Effector memory CD4-positive, alpha-beta T cell (primary cell): Measurements from ENCODE around the gene MORC4.
"Not testable (repeated sequence)": the region's sequence is repeated elsewhere in the genome, so short reads cannot be mapped to it uniquely, and the experiment has no call there.

Experiments used
- DNase-seq, 3 donors: peaks; one replicate each; pipeline ENCODE4 v3.0.0-alpha.2; 2020
- H3K27ac ChIP-seq: 2 replicates; pipeline ENCODE4 v1.7.0; 2013; ENCODE audit warnings: mild to moderate bottlenecking, low read length, moderate library complexity; ENCODE audit not compliant: insufficient read depth, poor library complexity, severe bottlenecking
- H3K27me3 ChIP-seq: replicated peaks from 2 replicates; pipeline ENCODE4 v1.7.0; 2013; ENCODE audit warnings: mild to moderate bottlenecking, low read length; ENCODE audit not compliant: insufficient read depth, control insufficient read depth, poor library complexity, severe bottlenecking
- H3K36me3 ChIP-seq: 2 replicates; pipeline ENCODE4 v1.7.0; 2013; ENCODE audit warnings: mild to moderate bottlenecking, low read length, moderate library complexity; ENCODE audit not compliant: control insufficient read depth, insufficient read depth
- H3K4me1 ChIP-seq: 2 replicates; pipeline ENCODE4 v1.7.0; 2013; ENCODE audit warnings: low read length, mild to moderate bottlenecking; ENCODE audit not compliant: control insufficient read depth, insufficient read depth, poor library complexity, severe bottlenecking
- H3K4me3 ChIP-seq: 2 replicates; pipeline ENCODE4 v1.7.0; 2013; ENCODE audit warnings: low read length, low read depth, mild to moderate bottlenecking; ENCODE audit not compliant: insufficient read depth, poor library complexity, severe bottlenecking
- H3K9me3 ChIP-seq: 2 replicates; pipeline ENCODE4 v1.7.0; 2013; ENCODE audit warnings: mild to moderate bottlenecking, low read length, moderate library complexity; ENCODE audit not compliant: control insufficient read depth

The MORC4 gene

DNA sequence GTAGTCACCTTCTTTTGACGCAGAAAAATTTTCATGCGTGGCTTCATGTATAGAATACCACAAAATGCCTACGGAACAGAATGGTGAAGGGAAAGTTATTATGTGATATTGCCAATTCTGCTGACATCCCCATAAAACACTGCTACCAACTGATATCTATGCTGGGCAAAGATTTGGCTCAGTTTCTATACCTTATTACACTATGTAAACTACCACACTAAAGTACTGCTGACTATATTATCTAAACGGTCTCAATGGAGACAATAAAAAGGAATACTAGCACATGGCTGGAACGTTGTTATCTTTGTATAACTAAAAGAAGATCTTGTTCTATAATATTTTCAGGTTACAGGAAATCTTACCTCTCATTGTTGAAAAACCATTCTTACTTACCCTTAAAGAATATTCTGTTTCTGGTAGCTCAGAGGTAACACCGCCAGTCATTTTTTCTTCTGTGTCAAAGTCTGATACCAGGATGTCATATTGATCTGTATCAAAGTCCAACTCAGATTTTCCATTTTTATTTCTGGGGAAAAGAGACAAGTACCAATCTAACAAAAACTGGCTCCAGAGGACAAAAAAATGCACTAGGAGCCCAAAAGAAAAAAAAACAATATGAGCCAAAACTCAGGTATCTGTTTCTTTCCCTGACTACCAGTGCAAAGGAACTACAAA lies 18.9 kb downstream of the MORC4 start:
- no peak overlapping the region for H3K4me3 ChIP-seq
- H3K4me1 ChIP-seq = no peaks in the 10 kb centered on the region
- no peaks in the 10 kb centered on the region for H3K27me3 ChIP-seq
- no peak for DNase-seq
- no peaks in the 10 kb centered on the region for H3K36me3 ChIP-seq
- no peaks in the 10 kb centered on the region for H3K9me3 ChIP-seq
- H3K27ac ChIP-seq = no peak overlapping the region

GRCh38 chrX:106976416-106976815 lies 23.6 kb downstream of the MORC4 start:
- no peak for DNase-seq
- H3K4me3 ChIP-seq = no peak overlapping the region
- no peaks in the 10 kb centered on the region for H3K4me1 ChIP-seq

DNA sequence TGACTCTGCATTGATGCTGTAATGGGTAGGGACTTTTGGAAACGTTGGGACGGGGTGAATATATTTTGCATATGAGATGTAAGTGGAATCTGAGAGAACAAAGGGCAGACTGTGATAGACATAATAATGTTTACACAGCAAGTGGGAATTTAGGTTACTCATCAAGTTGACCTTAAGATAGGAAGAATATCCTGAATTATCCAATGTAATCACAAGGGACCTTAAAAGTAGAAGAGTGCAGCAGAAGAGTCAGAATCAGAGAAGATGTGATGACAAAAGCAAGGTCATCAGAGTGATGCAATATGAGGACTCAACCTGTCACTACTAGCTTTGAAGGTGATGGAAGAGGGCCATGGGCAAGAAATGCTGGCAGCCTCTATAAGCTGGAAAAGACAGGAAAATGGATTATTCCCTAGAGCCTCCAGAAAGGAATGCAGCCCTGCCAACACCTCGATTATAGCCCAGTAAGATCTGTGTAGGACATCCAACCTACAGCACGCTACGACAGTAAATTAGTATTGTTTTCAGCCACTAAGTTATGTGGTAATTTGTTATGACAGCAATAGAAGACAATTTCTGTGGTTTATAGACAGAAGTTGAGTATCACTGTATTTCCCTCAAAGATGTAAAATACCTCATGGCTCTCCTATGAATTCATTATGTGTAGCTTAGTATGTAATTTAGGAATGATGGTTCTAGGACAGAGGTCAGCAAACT lies 26.4 kb downstream of the MORC4 start:
- H3K9me3 ChIP-seq = no peaks in the 10 kb centered on the region
- no peaks in the 10 kb centered on the region for H3K36me3 ChIP-seq
- H3K27ac ChIP-seq = no peak overlapping the region
- no peak for DNase-seq
- no peaks in the 10 kb centered on the region for H3K4me1 ChIP-seq
- no peak overlapping the region for H3K4me3 ChIP-seq
- H3K27me3 ChIP-seq = no peaks in the 10 kb centered on the region

More at GRCh38 chrX:106976416-106976815, 23.6 kb downstream of the MORC4 start:
- H3K27me3 ChIP-seq = no peaks in the 10 kb centered on the region
- no peaks in the 10 kb centered on the region for H3K9me3 ChIP-seq
- no peak overlapping the region for H3K27ac ChIP-seq
- no peaks in the 10 kb centered on the region for H3K36me3 ChIP-seq

GRCh38 chrX:106972896-106973295 lies 27.1 kb downstream of the MORC4 start:
- Histone ChIP-seq H3K36me3 (no peaks in the 10 kb centered on the region), H3K4me3 (no peak overlapping the region), H3K9me3 (no peaks in the 10 kb centered on the region), H3K4me1 (no peaks in the 10 kb centered on the region), H3K27me3 (no peaks in the 10 kb centered on the region), H3K27ac (no peak overlapping the region)
- DNase-seq = no peak

- not testable (repeated sequence) for H3K36me3 ChIP-seq, H3K4me1 ChIP-seq, DNase-seq, H3K9me3 ChIP-seq, H3K27ac ChIP-seq, H3K27me3 ChIP-seq, H3K4me3 ChIP-seq
Observed at GRCh38 chrX:106966547-106966946, 33.5 kb downstream of the MORC4 start.

DNA sequence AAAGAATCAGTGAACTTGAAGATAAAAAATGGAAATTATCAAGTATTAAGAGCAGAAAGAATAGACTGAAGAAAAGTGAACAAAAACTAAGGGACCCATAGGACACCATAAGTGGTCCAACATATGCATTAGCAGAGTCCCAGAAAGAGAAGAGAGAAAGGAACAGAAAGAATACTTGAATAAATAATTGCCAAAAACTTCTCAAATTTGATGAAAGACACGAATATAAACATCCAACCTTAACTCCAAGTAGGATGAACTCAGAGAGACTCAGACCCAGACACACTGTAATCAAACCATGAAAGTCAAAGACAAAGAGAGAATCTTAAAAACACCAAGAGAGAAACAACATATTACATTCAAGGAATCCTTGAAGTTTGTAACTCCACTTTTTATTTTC lies 35.7 kb downstream of the MORC4 start:
- no peak overlapping the region for H3K27ac ChIP-seq
- H3K4me1 ChIP-seq = no peaks in the 10 kb centered on the region
- H3K9me3 ChIP-seq = no peaks in the 10 kb centered on the region
- no peaks in the 10 kb centered on the region for H3K27me3 ChIP-seq
- H3K36me3 ChIP-seq = no peaks in the 10 kb centered on the region
- no peak overlapping the region for H3K4me3 ChIP-seq
- no peak for DNase-seq

DNA sequence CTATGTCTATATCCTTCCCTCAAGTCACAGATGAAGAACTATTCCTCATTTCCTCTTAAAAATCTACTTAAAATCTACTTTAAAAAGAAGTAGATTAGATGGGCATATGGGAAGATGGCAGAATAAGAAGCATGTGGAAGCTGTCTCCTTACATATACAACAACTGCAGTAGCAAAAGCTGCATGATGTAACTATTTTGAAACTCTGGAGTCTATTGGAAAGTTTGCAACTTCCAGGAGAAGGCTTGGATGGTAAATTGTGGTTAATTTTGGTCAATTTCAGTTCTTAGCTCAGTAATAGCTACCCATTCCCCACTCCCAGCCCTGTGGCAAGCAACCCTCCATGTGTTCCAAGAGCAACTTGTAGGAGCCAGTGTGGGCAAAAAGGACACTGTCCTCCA lies 36.9 kb downstream of the MORC4 start:
- Histone ChIP-seq H3K36me3 (no peaks in the 10 kb centered on the region), H3K27me3 (no peaks in the 10 kb centered on the region), H3K4me3 (no peak overlapping the region), H3K9me3 (no peaks in the 10 kb centered on the region), H3K4me1 (no peaks in the 10 kb centered on the region), H3K27ac (no peak overlapping the region)
- DNase-seq = no peak

DNA sequence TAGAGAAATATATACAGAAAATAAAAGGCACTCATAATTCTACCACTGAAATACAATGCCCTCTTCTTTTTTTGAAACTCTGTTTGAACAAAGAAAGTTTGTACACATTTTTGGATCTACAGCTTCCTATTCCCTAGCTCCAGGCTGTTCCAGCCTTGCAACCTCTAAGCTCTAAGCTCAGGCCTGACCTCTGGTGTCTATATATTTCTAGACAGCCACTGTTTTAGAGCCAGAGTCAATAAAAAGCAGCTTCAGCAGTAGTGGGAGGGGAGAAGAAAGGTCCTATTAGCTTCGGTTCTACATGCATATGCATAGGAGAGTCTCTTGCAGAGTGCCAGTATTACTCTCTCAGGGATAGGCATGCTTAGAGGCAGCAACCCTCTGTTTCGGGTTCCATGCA lies 40.1 kb downstream of the MORC4 start:
- no peak for DNase-seq
- Histone ChIP-seq H3K36me3 (no peaks in the 10 kb centered on the region), H3K4me3 (no peak overlapping the region), H3K4me1 (no peaks in the 10 kb centered on the region), H3K9me3 (no peaks in the 10 kb centered on the region), H3K27ac (no peak overlapping the region), H3K27me3 (no peaks in the 10 kb centered on the region)

DNA sequence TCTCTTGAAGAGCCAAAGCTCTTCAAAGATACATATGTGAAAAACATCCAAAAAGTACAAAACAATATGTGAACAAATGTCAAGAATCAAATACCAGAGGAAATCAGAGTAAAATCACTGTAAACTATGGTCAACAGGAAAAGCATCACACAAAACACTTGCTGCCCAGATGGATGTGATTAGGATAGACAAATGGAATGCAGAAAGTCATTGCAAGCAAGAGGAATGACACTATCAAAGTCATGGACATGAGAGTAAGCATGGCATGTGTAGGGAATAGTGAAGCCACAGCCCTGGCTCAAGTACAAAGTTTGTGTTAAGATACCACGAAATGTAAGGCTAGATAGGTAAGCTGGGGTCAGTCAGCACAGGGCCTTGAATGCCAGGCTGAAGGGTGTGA lies 42.2 kb downstream of the MORC4 start:
- H3K9me3 ChIP-seq = no peaks in the 10 kb centered on the region
- no peak for DNase-seq
- no peaks in the 10 kb centered on the region for H3K36me3 ChIP-seq
- no peak overlapping the region for H3K4me3 ChIP-seq
- H3K4me1 ChIP-seq = no peaks in the 10 kb centered on the region
- H3K27ac ChIP-seq = no peak overlapping the region
- no peaks in the 10 kb centered on the region for H3K27me3 ChIP-seq

- H3K27ac ChIP-seq = no peak overlapping the region
- H3K4me1 ChIP-seq = no peaks in the 10 kb centered on the region
- H3K36me3 ChIP-seq = no peaks in the 10 kb centered on the region
- H3K27me3 ChIP-seq = no peaks in the 10 kb centered on the region
- no peak for DNase-seq
- H3K9me3 ChIP-seq = no peaks in the 10 kb centered on the region
- no peak overlapping the region for H3K4me3 ChIP-seq
Observed at GRCh38 chrX:106955004-106955772, 44.8 kb downstream of the MORC4 start.
